ENCODE results near the gene CLASP2. TPM values are rescaled to one million over a fixed set of nuclear protein-coding genes. Genes with fewer than 3 reads are reported as not detected.
"Not testable (repeated sequence)": the region's sequence is repeated elsewhere in the genome, so short reads cannot be mapped to it uniquely, and the experiment has no call there.

Gene CLASP2
- total RNA-seq, 3 donors from 2014 or later = 38.2 to 51.5 (median 47.9) TPM

DNA sequence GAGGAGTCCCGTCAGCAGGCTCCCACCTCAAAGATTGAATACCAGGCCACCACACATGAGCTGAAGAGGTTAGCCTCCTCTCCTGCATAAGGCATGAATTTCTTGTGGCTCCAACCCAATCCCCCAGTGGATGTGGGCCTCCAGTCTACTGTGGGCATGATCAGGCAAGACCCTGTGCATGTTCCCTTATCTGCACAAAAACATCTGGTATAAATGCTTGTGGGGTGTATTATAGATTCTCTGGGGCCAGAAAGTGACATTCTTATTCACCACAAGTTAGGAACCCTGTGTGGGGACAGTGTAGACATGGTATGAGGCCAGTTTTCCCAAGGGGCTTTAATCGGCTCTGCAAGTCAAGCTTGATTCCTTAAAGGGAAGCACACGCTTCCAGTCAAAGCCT, 259.6 kb downstream of the CLASP2 start:
- ATAC-seq (no peak), DNase-seq (no peak)
- no peaks in the 10 kb centered on the region for H3K27me3 Mint-ChIP-seq (ENCODE audit: low read depth)
- peaks cover 4% of the 10 kb centered on the region for H3K36me3 Mint-ChIP-seq (ENCODE audit: insufficient read depth)
- H3K4me3 Mint-ChIP-seq = no peak overlapping the region
- H3K9me3 Mint-ChIP-seq = peaks cover 11% of the 10 kb centered on the region
- H3K4me1 Mint-ChIP-seq (ENCODE audit: low read depth) = peaks cover 4% of the 10 kb centered on the region

- DNase-seq (no peak), ATAC-seq (no peak)
- Mint-ChIP-seq H3K4me3 (no peak overlapping the region), H3K36me3 (ENCODE audit: insufficient read depth) (no peaks in the 10 kb centered on the region), H3K27me3 (ENCODE audit: low read depth) (no peaks in the 10 kb centered on the region), H3K4me1 (ENCODE audit: low read depth) (peaks cover 4% of the 10 kb centered on the region), H3K9me3 (peaks cover 11% of the 10 kb centered on the region)
Observed at GRCh38 chr3:33456756-33457155, 261.3 kb downstream of the CLASP2 start.

GRCh38 chr3:33453331-33453761, 264.7 kb downstream of the CLASP2 start:
- Mint-ChIP-seq H3K4me1 (ENCODE audit: low read depth) (peaks cover 4% of the 10 kb centered on the region), H3K4me3 (no peak overlapping the region), H3K27me3 (ENCODE audit: low read depth) (no peaks in the 10 kb centered on the region), H3K9me3 (peaks cover 7% of the 10 kb centered on the region), H3K36me3 (ENCODE audit: insufficient read depth) (no peaks in the 10 kb centered on the region)
- DNase-seq (no peak), ATAC-seq (no peak)

- H3K4me1 Mint-ChIP-seq (ENCODE audit: low read depth); H3K27me3 Mint-ChIP-seq (ENCODE audit: low read depth); ATAC-seq; H3K9me3 Mint-ChIP-seq; DNase-seq; H3K36me3 Mint-ChIP-seq (ENCODE audit: insufficient read depth); H3K4me3 Mint-ChIP-seq: not testable (repeated sequence)
Observed at GRCh38 chr3:33451994-33452393, 266.1 kb downstream of the CLASP2 start.

GRCh38 chr3:33447958-33448357, 270.1 kb downstream of the CLASP2 start:
- DNase-seq = no peak
- no peak for ATAC-seq
- no peaks in the 10 kb centered on the region for H3K27me3 Mint-ChIP-seq (ENCODE audit: low read depth)
- H3K4me1 Mint-ChIP-seq (ENCODE audit: low read depth) = peaks cover 12% of the 10 kb centered on the region
- no peaks in the 10 kb centered on the region for H3K36me3 Mint-ChIP-seq (ENCODE audit: insufficient read depth)
- no peak overlapping the region for H3K4me3 Mint-ChIP-seq
- H3K9me3 Mint-ChIP-seq = no peaks in the 10 kb centered on the region

DNA sequence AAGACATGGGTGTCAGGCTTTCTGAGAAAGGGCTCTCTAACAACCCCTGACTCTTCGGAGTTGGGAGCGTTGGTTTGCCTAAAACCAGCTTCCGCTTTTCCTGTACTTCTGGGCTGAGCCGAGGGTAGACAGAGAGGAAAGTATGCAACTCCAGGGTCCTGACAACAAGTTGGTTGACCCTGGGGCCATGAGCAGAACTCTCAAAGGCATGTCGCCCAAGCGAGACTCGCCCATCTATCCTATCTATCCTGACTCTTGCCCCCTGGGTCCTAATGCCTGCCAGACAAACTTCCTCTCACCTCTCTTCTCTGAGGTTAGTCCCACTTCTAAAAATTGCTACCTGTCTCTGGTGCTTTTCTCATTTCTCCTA, 270.8 kb downstream of the CLASP2 start:
- Mint-ChIP-seq H3K4me1 (ENCODE audit: low read depth) (peaks cover 12% of the 10 kb centered on the region), H3K4me3 (peak overlapping the region; percentile 82)
- not testable (repeated sequence) for H3K36me3 Mint-ChIP-seq (ENCODE audit: insufficient read depth); ATAC-seq; DNase-seq; H3K27me3 Mint-ChIP-seq (ENCODE audit: low read depth); H3K9me3 Mint-ChIP-seq

Other genes starting within 250 kb of the CLASP2 start
- 100 to 1,000 TPM; 167 to 177 (median 172) TPM for gene PDCD6IP, start 80.4 kb upstream of the CLASP2 start, total RNA-seq